ENCODE results near the gene C1orf87. TPM values are rescaled to one million over a fixed set of nuclear protein-coding genes. Genes with fewer than 3 reads are reported as not detected.

The C1orf87 gene
- total RNA-seq, 1 donor from 2014 or later = not detected

DNA sequence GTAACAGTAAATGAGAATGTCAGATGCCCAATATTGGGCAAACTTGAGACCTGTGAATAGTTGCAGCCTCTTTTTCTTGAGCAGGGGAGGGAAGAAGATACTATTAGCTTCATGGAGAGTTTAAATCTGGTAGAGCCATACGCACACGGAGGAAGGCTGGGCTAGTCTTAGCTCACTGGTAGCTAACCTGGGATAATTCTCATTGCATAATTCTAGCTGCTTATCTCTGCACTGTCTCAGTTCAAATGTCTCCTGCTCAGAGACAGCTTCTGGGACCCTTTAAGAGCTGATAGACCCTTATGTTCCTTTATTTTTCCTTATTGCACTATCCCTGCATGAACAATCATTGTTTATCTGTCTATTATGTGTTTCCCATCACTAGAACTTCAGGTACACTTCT is 8.4 kb downstream of the C1orf87 start:
- no peak for FAIRE-seq

DNA sequence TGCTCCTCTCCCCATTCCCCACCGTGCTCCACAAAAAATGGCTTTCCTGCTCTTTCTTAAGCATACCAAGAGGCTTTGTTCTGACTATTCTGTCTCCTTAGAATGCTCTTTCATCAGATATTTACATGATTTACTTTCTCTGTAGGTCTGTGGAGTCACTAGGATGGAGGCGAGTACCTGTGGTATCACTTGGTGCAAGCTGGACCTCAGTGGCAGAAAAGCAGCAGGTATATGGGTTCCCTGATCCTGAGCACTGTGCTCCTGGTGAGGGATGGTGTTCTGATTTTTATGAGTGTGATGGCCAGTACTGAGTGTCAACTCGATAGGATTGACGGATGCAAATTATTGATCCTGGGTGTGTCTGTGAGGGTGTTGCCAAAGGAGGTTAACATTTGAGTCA is 10.0 kb downstream of the C1orf87 start:
- FAIRE-seq = no peak

More for the DNA sequence above, 8.4 kb downstream of the C1orf87 start:
- DNase-seq (ENCODE audit: low spot score in 2 of 2) = no peak

DNA sequence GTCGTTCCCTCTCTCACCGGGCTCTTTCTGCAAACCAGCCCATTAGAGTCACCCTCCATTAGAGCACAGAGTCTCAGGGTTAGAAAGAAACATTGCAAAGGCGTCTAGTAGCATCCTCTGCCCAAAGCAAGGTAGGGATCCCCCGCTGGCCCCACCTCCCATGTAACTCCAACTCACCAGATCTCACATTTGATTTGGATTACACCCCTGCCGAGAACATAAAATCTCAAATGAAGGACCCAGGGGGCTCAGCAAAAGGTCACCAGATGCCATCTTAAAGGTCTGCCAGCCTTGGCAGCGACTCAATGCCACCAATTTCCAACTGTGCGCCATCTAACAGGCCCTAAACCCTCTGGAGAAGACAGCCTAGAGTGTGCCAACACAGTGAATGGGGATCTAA is 14.1 kb downstream of the C1orf87 start:
- DNase-seq (ENCODE audit: low spot score in 2 of 2) (no peak), FAIRE-seq (no peak)

More for the DNA sequence above, 10.0 kb downstream of the C1orf87 start:
- no peak for DNase-seq (ENCODE audit: low spot score in 2 of 2)

DNA sequence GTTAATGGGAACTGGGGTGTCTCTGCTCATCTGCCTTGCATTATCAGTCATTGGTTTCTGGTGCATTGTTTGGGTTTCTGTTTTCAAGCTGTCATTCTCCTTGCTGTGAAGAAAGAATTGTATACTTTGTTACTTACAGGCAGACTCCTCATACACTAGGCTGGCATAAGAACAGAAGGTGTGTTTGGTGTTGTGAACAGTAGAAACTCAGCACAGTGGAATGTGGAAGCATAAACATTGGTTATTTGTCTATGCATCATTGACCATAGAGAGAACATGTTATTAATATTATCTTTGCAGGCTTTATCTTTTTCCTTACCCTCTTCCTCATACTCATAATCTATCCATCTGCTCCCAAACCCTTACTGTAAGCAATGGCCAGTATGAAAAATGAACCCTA is 18.2 kb downstream of the C1orf87 start:
- FAIRE-seq (no peak), DNase-seq (ENCODE audit: low spot score in 2 of 2) (no peak)

DNA sequence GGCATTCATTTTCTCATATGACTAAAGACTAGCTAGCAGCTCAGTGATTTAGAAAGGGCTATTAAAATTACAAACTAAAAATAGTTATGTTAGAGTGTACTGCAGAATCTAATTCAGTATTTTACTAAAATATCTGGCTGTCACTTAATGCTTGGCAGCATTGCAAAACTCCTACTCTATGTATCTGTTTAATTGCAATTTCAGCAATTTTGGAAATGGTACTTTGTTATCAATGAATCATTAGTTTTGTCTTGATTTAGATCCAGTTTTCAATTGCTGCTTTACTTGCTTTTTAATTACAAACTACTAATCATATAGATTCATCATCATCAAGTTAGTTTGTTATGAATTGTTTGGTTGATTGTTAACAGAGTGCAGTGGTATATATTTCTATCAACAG is 19.2 kb downstream of the C1orf87 start:
- FAIRE-seq (no peak), DNase-seq (ENCODE audit: low spot score in 2 of 2) (no peak)

DNA sequence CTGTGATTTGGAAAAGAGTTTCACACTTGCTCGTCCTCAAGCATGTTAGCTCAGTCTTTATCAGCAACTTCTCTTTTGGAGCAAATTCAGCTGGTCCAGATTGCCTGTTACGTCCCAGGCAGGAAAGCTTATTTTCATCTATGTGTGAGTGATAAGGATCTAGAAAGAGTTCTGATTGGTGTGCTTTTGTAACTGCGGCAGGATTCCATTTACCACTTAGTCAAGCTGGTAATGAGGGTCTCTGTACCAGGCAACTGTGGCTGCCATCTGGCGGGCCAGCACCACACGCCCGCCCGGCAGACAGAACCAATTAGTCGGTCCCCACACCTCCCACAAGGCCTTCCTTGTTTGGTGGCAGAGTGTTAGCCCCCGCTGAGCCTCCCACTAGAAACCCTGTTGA is 21.0 kb downstream of the C1orf87 start:
- FAIRE-seq (no peak), DNase-seq (ENCODE audit: low spot score in 2 of 2) (no peak)

DNA sequence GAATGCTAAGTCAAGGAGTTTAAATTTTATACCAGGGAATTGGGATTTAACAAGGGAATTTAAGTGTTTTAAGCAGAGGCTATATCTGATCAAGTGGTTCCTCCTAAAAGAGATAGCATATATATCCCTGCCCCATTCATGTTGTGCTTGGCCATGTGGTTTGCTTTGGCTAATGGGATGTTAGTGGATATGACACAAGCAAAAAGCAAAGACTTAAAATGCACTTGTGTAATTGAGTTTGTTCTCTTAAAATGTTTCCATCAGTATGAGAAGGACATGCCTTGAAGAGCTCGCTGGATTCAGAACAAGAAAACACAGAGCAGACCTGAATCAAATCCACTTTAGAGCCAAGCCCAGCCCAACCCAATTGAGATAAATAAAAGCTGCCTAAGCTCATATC is 22.4 kb downstream of the C1orf87 start:
- FAIRE-seq (no peak), DNase-seq (ENCODE audit: low spot score in 2 of 2) (no peak)

DNA sequence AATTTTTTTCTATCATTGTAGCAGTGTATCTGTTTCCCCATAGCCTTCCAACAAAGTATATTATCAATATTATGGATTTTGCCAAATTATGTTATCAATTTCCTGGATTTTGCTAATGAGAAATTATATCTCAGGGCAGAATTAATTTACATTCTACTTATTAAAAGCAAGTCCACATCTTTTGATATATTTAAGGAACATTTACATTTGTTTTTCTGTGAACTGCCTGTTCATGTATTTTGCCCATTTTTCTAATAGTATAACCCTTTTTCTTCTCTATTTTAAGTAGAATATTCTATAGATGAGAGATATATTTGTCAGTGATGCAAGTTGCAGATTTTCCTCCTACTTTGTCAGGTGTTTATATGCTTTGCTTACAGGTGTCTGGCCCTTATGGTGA is 24.4 kb downstream of the C1orf87 start:
- FAIRE-seq (no peak), DNase-seq (ENCODE audit: low spot score in 2 of 2) (no peak)

DNA sequence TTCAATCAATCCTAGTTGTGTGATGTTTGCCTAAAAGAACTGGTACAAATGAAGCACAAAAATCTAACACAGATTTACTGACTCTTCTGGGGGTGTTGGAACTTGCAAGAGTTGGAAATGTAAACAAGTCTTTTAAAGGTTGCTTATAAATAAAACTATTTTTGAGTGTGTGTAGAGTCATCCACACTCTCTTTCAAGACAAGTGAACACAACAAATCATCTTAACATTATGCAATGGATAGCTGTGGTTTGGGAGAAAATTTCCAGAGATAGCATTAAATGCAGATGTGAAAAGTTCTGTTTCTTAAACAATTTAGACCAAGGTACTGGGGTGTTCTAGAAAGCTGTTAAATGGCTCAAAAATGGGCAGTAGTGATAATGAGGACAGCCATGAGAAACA is 28.7 kb downstream of the C1orf87 start:
- FAIRE-seq (no peak), DNase-seq (ENCODE audit: low spot score in 2 of 2) (no peak)

DNA sequence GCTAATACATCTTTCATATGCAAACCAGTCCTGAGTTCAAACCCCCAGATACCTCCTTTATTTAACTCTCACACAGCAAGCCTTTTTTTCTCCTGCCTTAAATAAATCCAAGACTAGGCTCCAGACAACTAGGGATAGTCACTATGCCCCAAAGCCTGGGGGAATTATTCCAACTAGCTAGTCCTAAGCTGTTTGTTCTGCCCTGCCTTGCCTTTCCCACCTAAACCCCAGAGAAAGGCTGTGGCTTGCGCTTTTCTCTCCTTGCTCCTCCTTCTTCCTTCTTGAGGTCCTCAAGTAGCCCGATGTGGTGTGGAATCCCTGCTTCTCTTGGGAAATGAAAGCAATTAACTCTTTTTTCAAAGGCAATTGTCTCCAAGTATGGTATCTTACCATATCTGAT is 31.8 kb downstream of the C1orf87 start:
- no peak for DNase-seq (ENCODE audit: low spot score in 2 of 2)

DNA sequence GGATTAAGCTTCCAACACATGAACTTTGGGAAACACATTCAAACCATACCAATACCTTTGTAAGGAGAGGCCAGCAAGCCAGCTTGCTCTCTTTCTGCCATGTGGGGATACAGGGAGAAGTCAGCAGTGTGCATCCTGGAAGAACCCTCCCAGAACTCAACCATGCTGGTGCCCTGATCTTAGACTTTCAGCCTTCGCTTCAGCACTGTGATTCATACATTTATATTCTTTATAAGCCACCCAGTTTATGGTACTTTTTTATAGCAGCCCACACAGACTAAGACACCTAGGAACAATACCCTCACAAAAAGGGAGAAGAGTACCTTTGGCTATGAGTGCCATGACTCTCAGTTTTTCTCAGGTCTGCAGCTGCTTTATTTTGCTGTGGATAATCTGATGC is 35.9 kb downstream of the C1orf87 start:
- no peak for FAIRE-seq
- no peak for DNase-seq (ENCODE audit: low spot score in 2 of 2)

More for the DNA sequence above, 31.8 kb downstream of the C1orf87 start:
- FAIRE-seq = no peak

DNA sequence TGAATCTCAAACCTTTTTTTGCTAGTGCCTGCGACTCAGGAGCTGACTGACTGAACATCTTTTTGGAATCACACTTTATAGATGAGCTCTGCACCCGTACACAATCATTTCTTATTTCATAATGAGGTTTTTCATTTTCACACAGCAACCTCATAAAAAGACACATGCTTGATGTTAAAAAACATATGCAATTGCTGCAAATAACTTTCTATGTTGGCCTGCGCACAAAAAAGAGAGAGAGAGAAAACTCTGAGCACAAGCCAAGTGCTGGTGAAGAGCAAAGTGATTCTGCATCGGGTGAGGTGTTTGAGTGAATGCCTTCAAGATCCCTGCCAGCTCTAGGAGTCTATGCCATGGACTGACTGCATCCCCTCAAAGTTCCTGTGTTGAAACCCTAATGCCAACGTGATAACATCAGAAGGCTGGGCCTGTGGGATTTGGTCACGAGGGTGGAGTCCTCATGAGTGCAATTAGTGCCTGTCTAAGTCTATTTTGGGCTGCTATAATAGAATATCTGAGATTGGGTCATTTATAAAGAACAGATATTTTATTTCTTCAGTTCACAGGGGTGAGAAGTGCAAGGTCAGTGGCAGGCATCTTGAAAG is 36.6 kb downstream of the C1orf87 start:
- DNase-seq (ENCODE audit: low spot score in 2 of 2) = no peak
- no peak for FAIRE-seq

DNA sequence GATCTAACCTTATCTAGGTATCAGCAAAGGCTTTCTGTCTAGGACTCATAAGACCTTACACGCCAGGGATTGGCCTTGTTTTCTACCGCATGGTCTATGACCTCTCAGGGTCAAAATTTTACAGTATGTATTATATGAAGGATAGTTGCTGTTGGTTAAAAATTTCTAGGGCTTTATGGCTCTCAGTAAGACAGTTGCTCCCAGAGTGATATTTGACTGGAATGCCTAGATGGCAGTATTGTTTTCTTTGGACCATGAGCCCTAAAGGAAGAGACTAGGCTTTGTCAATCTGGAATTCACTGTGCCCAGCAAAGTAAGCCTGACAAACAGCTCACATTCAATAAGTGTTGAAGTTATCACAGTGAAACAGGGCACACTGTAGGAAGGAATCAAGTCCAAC is 37.6 kb downstream of the C1orf87 start:
- no peak for FAIRE-seq
- no peak for DNase-seq (ENCODE audit: low spot score in 2 of 2)

DNA sequence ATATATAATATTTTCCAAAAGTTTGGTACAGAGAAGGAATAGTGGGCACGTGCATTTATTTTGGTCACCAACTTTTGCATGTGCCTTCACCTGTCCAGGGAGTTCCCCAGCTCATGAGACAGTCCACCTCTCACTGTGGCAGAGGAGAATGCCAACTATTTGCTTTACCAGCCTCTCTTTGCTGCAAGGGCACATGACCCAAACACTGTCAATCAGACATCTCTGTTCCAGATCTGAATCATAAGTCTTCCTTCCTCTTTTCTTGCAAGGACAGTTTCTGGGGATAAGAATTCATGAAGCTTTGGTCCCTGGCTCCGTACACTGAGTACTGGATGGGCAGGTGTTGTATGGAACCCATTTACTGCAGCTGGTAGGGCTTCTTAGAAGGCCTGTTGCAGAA is 38.6 kb downstream of the C1orf87 start:
- DNase-seq (ENCODE audit: low spot score in 2 of 2) = no peak
- no peak for FAIRE-seq

DNA sequence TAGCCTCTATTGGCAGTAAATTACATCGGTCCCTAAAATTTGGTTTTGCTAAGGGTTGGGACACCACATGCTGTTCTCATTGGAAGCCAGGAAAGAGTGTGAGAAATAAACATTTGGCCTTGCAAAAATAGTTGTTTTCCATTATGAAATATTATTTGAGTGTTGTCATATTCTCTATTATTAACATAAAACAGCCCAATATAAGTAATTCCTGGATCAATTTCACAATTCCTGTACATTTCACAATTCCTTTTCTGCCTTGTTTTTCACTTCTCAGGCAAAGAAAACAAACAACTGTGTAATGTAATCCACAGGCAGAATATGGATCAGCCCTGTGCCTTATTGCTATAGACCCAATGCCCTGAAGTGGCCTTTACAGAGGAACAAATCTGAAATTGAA is 40.5 kb downstream of the C1orf87 start:
- no peak for DNase-seq (ENCODE audit: low spot score in 2 of 2)
- no peak for FAIRE-seq

DNA sequence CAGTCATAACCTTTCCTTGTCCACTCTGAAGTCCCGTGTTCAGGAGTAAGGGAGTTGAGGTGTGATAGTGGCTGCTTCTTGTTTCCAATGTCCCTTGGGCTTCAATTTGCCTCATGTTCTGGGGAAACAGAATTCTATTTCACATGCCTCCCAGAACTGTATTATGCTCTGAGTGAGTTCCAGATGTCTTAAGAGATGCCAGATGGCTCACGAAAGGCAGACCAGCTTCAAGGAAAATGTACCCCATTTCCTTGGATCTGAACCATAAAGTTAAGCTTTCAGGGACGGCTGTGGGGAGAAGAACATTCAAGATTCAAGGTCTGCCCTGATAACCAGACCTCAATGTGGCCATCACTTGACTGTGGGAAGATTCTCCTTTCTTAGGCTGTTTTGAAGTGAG is 42.4 kb downstream of the C1orf87 start:
- no peak for FAIRE-seq
- no peak for DNase-seq (ENCODE audit: low spot score in 2 of 2)

DNA sequence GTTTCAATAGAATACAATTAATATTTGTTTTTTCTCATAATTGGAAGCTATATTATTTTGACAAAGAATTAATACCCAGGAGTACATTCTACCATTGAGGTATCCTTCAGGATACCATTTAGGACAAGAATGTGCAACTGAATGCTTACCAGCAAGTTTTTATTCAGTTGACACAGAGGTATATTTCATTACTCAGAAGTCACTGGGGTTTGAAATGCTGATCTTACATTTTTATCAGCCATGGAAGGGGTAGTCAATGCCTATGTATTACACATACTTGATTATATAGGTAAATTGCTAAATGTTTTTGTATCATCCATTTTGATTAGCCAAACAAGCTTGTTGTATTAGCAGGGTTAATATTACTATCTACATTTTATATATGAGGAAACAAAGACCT is 48.0 kb downstream of the C1orf87 start:
- FAIRE-seq = no peak
- no peak for DNase-seq (ENCODE audit: low spot score in 2 of 2)

DNA sequence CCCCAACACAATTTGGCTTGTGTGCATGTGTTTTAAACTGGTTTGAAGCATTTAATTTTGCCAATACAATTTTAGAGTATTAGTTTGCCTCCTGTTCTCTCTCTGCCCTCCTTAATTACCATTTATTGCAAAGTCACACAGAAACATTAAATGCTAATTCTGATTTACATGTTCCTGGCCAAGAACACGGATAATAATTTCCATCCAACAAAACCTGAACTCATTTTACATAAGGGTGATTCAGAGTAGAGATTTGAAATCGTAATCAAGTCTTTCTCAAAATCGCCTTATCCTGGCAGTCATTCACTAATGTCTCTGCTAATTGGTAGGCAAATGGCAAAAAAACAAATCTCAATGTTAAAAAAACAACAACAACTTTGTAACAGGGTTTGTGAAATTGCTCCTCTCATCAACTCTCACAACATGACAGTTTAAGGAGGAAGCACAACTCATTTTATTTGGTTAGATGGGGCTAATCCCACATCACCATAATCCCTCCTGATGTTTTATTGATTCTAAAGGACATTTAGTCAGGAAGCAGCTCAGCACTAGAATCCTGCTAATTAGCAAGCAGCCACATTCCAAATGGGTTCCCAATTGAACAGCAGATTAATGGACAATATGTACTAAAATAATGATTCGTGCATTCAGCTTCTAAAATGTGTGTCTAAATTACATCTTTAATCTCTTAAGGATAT is 55.9 kb downstream of the C1orf87 start:
- FAIRE-seq = no peak
- no peak for DNase-seq (ENCODE audit: low spot score in 2 of 2)

DNA sequence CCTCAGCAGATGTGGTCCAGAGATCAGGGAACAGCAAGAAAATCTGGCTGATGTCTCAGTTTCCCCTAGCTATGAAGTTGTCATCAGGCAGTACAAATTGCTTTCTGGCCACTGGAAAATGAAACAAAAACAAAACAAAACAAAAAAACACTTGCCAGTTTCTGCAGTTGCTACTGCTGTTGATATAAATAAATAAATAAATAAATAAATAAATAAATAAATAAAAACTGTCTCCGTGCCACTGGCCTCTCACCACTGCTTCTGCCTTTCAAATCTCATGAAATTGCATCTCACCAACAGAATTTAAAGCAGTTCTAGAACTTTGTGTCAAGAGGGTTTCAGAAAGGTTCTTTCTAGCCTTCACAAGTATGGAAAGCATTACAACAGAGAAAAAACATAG is 62.9 kb downstream of the C1orf87 start:
- DNase-seq (ENCODE audit: low spot score in 2 of 2) = no peak
- no peak for FAIRE-seq

DNA sequence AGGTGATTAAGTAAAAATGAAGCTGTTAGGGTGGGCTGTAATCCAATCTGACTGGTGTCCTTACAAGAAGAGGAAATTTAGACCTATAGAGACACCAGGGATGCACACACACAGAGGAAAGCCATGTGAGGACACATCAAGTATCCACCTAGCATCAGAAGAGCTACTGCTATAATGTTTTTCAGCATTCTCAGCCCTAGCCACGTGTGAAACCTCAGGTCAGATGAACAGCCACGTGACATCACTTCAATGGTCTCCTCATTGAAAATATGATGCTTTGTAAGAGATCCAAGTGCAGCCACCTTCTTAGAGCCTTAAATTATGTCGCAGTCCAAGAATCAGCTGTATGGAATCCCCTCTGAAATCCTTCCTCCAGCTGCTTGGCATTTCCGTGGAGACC is 65.1 kb downstream of the C1orf87 start:
- FAIRE-seq = no peak

DNA sequence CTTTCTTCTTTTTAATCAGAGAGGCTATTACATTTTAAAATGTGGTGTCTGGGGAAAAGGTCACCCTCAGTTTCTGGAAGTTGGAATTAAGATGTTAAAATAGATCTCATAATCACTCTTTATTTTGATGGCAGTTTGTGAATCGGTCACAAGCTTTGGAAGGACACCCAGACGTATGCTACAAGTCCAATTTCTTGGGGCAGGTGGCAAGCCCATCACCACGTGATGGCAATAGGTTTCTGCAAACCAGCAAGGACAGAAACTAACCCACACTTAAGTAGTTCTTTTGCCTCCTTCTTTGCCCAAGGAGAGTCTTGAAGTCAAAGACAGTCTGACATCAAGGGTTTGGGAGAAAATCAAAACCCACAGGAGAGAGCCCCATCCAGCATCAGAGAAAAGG is 72.9 kb downstream of the C1orf87 start:
- FAIRE-seq = no peak

More for the DNA sequence above, 65.1 kb downstream of the C1orf87 start:
- DNase-seq (ENCODE audit: low spot score in 2 of 2) = no peak

DNA sequence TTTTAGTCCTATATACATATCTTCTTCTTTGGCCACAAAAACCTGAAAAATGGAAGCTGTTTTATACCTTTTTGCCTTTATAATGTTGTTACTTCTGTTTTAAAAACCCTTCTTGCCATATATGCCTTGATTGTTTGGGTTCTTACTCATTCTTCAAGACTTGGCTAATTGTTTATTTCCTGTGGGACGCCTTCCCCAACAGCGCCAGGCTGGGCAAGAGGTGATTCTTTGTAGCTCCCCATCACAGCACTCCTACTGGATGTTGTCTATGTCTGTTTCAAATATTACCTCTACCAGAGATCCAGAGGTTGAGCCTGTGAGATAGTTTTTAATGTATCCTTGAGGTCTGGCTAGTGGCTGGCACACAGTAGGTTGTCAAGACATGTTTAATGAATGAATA is 73.8 kb downstream of the C1orf87 start:
- FAIRE-seq (no peak), DNase-seq (ENCODE audit: low spot score in 2 of 2) (no peak)

More for the DNA sequence above, 72.9 kb downstream of the C1orf87 start:
- DNase-seq (ENCODE audit: low spot score in 2 of 2) = no peak
